Gastrocnemius medialis (tissue), 4 donors: ENCODE results near the gene TSPAN17. TPM values are rescaled to one million over a fixed set of nuclear protein-coding genes. Genes with fewer than 3 reads are reported as not detected.

Experiments
- ATAC-seq, 2 donors: fragments of 150-250 bp; one replicate each; pipeline ENCODE4 v1.9.1; 2016
- DNase-seq, 2 donors: peaks; one replicate each; pipeline ENCODE4 v3.0.0-alpha.2; 2019
- H3K27ac ChIP-seq, 4 donors: fragments of 200-600 bp; sonication (generic); 1 replicate in 1 of 4; 2 replicates in 3 of 4; pipeline ENCODE4 v1.5.1; 2016 to 2018; ENCODE audit warnings: mild to moderate bottlenecking in 2 of 4, moderate library complexity in 1 of 4
- H3K27me3 ChIP-seq, 3 donors: fragments of 200-600 bp; sonication (generic) in 2 of 3; 1 replicate in 1 of 3; 2 replicates in 2 of 3; pipeline versions ENCODE4 v1.5.1 to v1.6.0; 2016 to 2019; ENCODE audit warnings: mild to moderate bottlenecking in 1 of 3, moderate library complexity in 1 of 3
- H3K36me3 ChIP-seq, 2 donors: fragments of 200-600 bp; sonication (generic) in 1 of 2; one replicate each; pipeline ENCODE4 v1.5.1; 2017 to 2018
- H3K4me1 ChIP-seq, 2 donors: fragments of 200-600 bp; sonication (generic) in 1 of 2; one replicate each; pipeline ENCODE4 v1.5.1; 2016 to 2017; ENCODE audit warnings: mild to moderate bottlenecking in 2 of 2
- H3K4me3 ChIP-seq, 4 donors: fragments of 200-600 bp; sonication (generic) in 3 of 4; 1 replicate in 1 of 4; 2 replicates in 3 of 4; pipeline ENCODE4 v1.5.1; 2016 to 2019; ENCODE audit warnings: mild to moderate bottlenecking in 2 of 4
- H3K9me3 ChIP-seq, 3 donors: fragments of 200-600 bp; sonication (generic) in 2 of 3; 1 replicate in 1 of 3; 2 replicates in 2 of 3; pipeline ENCODE4 v1.5.1; 2016 to 2019
- CTCF ChIP-seq, 5 experiments: fragments of 450-650 bp in 3 of 5; fragments of 200-600 bp in 2 of 5; sonication (generic) in 2 of 5; IDR thresholded peaks in 4 of 5; conservative IDR thresholded peaks in 1 of 5; 1 replicate in 4 of 5; 2 replicates in 1 of 5; pipeline ENCODE4 v1.5.1; 2016 to 2019; ENCODE audit warnings: antibody characterized with exemption in 5 of 5, mild to moderate bottlenecking in 3 of 5, moderate library complexity in 3 of 5
- POLR2A ChIP-seq, 2 donors: fragments of 450-650 bp; IDR thresholded peaks; one replicate each; pipeline ENCODE4 v1.6.1; 2017; ENCODE audit warnings: antibody characterized with exemption in 2 of 2, mild to moderate bottlenecking in 2 of 2, moderate library complexity in 2 of 2
- in situ Hi-C, 4 donors: fragments of 200-750 bp; cut with MboI; loops; one replicate each; pipeline versions ENCODE4 v1.15.0 to v1.8.0; 2017; ENCODE audit warnings: low sequenced_read_pairs in 4 of 4
- intact Hi-C: fragments of 100-400 bp; cut with DNase I; formaldehyde crosslinking; loops from one replicate; pipeline ENCODE4 v1.15.1; 2023; ENCODE audit warnings: low total_unique reads
- total RNA-seq, 4 donors: library from RNA; depleted of rRNA; stranded (reverse); fragments of >200 nt; gene quantifications; one replicate each; pipeline versions ENCODE4 v1.1.0 to v1.2.3, GENCODE V29; 2016

Gene TSPAN17
- total RNA-seq, 4 donors from 2014 or later, result 13.3 to 35.7 (median 27.2) TPM

GRCh38 chr5:176673651-176674583 is 26.6 kb downstream of the TSPAN17 start:
- DNase-seq (no peak), ATAC-seq (no peak)
- no peak overlapping the region for H3K4me3 ChIP-seq
- H3K4me1 ChIP-seq, result peaks cover 4 to 29% of the 10 kb centered on the region in 2 donors
- no peak overlapping the region for H3K27ac ChIP-seq
- intact Hi-C loops, result no loop called here
- H3K27me3 ChIP-seq, result peaks cover 0 to 2% (median 0%) of the 10 kb centered on the region in 3 donors
- in situ Hi-C loops, result loop anchor here in 2 of 4 donors (25.0 kb wide), 2 partner anchors 288 to 438 kb away; no protein-coding TSS in a partner anchor
- H3K9me3 ChIP-seq, result no peaks in the 10 kb centered on the region
- H3K36me3 ChIP-seq, result no peaks in the 10 kb centered on the region
- no peak for TF ChIP-seq POLR2A (IDR thresholded peaks at IDR 0.05)
- TF ChIP-seq CTCF (IDR thresholded peaks at IDR 0.05 in 4 of 5, conservative IDR thresholded peaks at IDR 0.05 in 1 of 5), result no peak

GRCh38 chr5:176674799-176675198 is 27.5 kb downstream of the TSPAN17 start:
- in situ Hi-C loops, result loop anchor here in 2 of 4 donors (25.0 kb wide), 2 partner anchors 288 to 438 kb away; no protein-coding TSS in a partner anchor
- DNase-seq, result no peak

GRCh38 chr5:176675676-176676360 is 28.5 kb downstream of the TSPAN17 start:
- Histone ChIP-seq H3K36me3 (no peaks in the 10 kb centered on the region), H3K27ac (no peak overlapping the region), H3K27me3 (peaks cover 0 to 9% (median 0%) of the 10 kb centered on the region in 3 donors), H3K4me3 (no peak overlapping the region), H3K9me3 (no peaks in the 10 kb centered on the region), H3K4me1 (peaks cover 4 to 29% of the 10 kb centered on the region in 2 donors)
- no peak for TF ChIP-seq POLR2A (IDR thresholded peaks at IDR 0.05)
- peak in 1 of 5 experiments; percentile 20 for TF ChIP-seq CTCF (IDR thresholded peaks at IDR 0.05 in 4 of 5, conservative IDR thresholded peaks at IDR 0.05 in 1 of 5)
- intact Hi-C loops, result no loop called here
- ATAC-seq (no peak), DNase-seq (no peak)
- in situ Hi-C loops, result no loop called here

More at GRCh38 chr5:176674799-176675198, 27.5 kb downstream of the TSPAN17 start:
- no peak overlapping the region for H3K4me3 ChIP-seq
- H3K27ac ChIP-seq, result no peak overlapping the region
- intact Hi-C loops, result no loop called here
- H3K36me3 ChIP-seq, result no peaks in the 10 kb centered on the region
- TF ChIP-seq POLR2A (IDR thresholded peaks at IDR 0.05) (no peak), CTCF (IDR thresholded peaks at IDR 0.05 in 4 of 5, conservative IDR thresholded peaks at IDR 0.05 in 1 of 5) (no peak)
- H3K27me3 ChIP-seq, result peaks cover 0 to 3% (median 0%) of the 10 kb centered on the region in 3 donors
- no peak for ATAC-seq
- H3K9me3 ChIP-seq, result no peaks in the 10 kb centered on the region
- H3K4me1 ChIP-seq, result peaks cover 4 to 29% of the 10 kb centered on the region in 2 donors

DNA sequence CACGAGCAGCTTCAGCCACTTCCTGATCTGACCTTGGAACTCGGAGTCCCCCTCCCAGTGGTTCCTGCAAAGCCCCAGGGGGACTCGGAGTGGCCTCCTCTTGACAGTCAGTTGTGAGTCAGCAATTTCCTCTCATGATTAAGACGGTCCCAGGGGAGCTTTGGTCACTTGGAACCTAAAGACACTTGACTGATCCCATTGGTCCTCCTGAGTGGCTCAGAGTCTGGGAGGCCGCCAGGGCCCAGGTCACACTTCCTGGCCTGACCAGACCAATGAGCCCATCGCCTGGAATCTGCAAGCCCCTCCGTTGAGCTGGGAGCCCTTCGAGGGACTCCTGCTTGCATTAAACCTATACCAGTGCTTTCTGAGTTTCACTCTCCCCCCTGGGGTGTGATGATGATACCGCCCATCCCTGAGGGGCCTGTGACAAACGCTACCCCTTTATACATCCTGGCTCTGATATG is 29.1 kb downstream of the TSPAN17 start:
- Histone ChIP-seq H3K27ac (peak overlapping the region in 1 of 4 donors; percentile 31), H3K9me3 (no peaks in the 10 kb centered on the region), H3K4me1 (peaks cover 4 to 29% of the 10 kb centered on the region in 2 donors), H3K4me3 (no peak overlapping the region), H3K36me3 (no peaks in the 10 kb centered on the region), H3K27me3 (peaks cover 0 to 9% (median 0%) of the 10 kb centered on the region in 3 donors)
- no peak for TF ChIP-seq CTCF (IDR thresholded peaks at IDR 0.05 in 4 of 5, conservative IDR thresholded peaks at IDR 0.05 in 1 of 5)
- TF ChIP-seq POLR2A (IDR thresholded peaks at IDR 0.05), result no peak
- in situ Hi-C loops (no loop called here), intact Hi-C loops (no loop called here)
- ATAC-seq (peak; percentile 33 to 64), DNase-seq (peak in 1 of 2 donors; percentile 11)
